Lower lobe of right lung (tissue), 2 donors: ENCODE measurements around the gene RIOX2. TPM values are rescaled to one million over a fixed set of nuclear protein-coding genes. Genes with fewer than 3 reads are reported as not detected.

Experiments
- ATAC-seq, 2 donors: fragments of 200-7000 bp; cut with Tn5 transposase; one replicate each; pipeline ENCODE4 v1.9.1; 2020 to 2022; ENCODE audit warnings: mild to moderate bottlenecking in 2 of 2, moderate library complexity in 2 of 2
- DNase-seq: peaks from one replicate; pipeline ENCODE4 v3.0.0-alpha.2; 2020
- H3K27ac ChIP-seq: fragments of 200-600 bp; one replicate; pipeline ENCODE4 v1.8.0; 2022
- H3K27me3 ChIP-seq: fragments of 200-600 bp; one replicate; pipeline ENCODE4 v1.8.0; 2022; ENCODE audit warnings: low read depth
- H3K36me3 ChIP-seq: fragments of 200-600 bp; one replicate; pipeline ENCODE4 v1.8.0; 2022; ENCODE audit warnings: mild to moderate bottlenecking
- H3K4me1 ChIP-seq: fragments of 200-600 bp; one replicate; pipeline ENCODE4 v1.8.0; 2022
- H3K4me3 ChIP-seq: fragments of 200-600 bp; one replicate; pipeline ENCODE4 v1.8.0; 2022; ENCODE audit warnings: mild to moderate bottlenecking
- H3K9me3 ChIP-seq: fragments of 200-600 bp; one replicate; pipeline ENCODE4 v1.8.0; 2022
- intact Hi-C: fragments of 100-400 bp; cut with DNase I; formaldehyde crosslinking; loops from one replicate; pipeline ENCODE4 v1.11.0; 2022
- total RNA-seq: library from RNA; stranded (reverse); fragmentation: NEBNext Ultra II Directional; extraction: Animal tissue kit (Norgen Biotek cat#: 25700); gene quantifications from one replicate; pipeline ENCODE4 v1.2.1, GENCODE V29; 2021
- TF ChIP-seq, protein P1 (sequence below): fragments of 200-600 bp; IDR thresholded peaks from one replicate; pipeline ENCODE4 v1.8.0; 2022; ENCODE audit warnings: antibody characterized with exemption, mild to moderate bottlenecking
- donor health status: DM: no; HTN: yes; CAD: no; lungs with severe emphysema.

The RIOX2 gene
- total RNA-seq, 1 donor from 2014 or later = 20.5 TPM

DNA sequence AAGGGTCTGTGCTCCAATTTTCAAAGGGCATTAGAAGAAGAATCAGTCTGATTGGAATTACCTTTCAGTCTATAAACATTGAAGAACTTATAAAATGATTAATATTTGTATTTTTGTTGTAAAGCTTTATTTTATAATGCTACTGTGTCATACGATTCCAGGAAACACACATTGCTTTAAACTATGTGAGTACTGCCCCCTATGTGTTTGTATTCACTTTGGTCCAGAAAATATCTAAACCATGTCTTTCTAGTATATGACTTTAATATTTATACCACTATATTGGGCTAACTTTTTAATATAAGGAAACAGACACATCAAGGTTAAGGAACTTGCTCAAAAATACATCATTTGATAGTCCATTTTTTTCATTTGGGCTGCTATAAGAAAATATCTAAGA lies 3.2 kb upstream of the RIOX2 start:
- H3K9me3 ChIP-seq = no peaks in the 10 kb centered on the region
- H3K27ac ChIP-seq = no peak overlapping the region
- DNase-seq = no peak
- ATAC-seq = no peak
- H3K36me3 ChIP-seq = no peaks in the 10 kb centered on the region
- peaks cover 18% of the 10 kb centered on the region for H3K4me1 ChIP-seq
- TF ChIP-seq, protein P1, sequence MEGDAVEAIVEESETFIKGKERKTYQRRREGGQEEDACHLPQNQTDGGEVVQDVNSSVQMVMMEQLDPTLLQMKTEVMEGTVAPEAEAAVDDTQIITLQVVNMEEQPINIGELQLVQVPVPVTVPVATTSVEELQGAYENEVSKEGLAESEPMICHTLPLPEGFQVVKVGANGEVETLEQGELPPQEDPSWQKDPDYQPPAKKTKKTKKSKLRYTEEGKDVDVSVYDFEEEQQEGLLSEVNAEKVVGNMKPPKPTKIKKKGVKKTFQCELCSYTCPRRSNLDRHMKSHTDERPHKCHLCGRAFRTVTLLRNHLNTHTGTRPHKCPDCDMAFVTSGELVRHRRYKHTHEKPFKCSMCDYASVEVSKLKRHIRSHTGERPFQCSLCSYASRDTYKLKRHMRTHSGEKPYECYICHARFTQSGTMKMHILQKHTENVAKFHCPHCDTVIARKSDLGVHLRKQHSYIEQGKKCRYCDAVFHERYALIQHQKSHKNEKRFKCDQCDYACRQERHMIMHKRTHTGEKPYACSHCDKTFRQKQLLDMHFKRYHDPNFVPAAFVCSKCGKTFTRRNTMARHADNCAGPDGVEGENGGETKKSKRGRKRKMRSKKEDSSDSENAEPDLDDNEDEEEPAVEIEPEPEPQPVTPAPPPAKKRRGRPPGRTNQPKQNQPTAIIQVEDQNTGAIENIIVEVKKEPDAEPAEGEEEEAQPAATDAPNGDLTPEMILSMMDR = no peak
- H3K27me3 ChIP-seq = no peaks in the 10 kb centered on the region
- H3K4me3 ChIP-seq = no peak overlapping the region
- intact Hi-C loops = no loop called here

GRCh38 chr3:97974996-97975395 lies 2.8 kb upstream of the RIOX2 start:
- no peak overlapping the region for H3K4me3 ChIP-seq
- peaks cover 22% of the 10 kb centered on the region for H3K4me1 ChIP-seq
- ATAC-seq (no peak), DNase-seq (no peak)
- TF ChIP-seq, protein P1 = no peak
- no peaks in the 10 kb centered on the region for H3K27me3 ChIP-seq
- intact Hi-C loops = no loop called here
- no peak overlapping the region for H3K27ac ChIP-seq
- H3K9me3 ChIP-seq = no peaks in the 10 kb centered on the region
- no peaks in the 10 kb centered on the region for H3K36me3 ChIP-seq

GRCh38 chr3:97972976-97973375 lies 745 bp upstream of the RIOX2 start:
- Histone ChIP-seq H3K4me1 (peaks cover 22% of the 10 kb centered on the region), H3K4me3 (peak overlapping the region; percentile 75), H3K27me3 (no peaks in the 10 kb centered on the region), H3K9me3 (no peaks in the 10 kb centered on the region), H3K36me3 (no peaks in the 10 kb centered on the region), H3K27ac (peak overlapping the region; percentile 86)
- intact Hi-C loops = no loop called here
- no peak for DNase-seq
- ATAC-seq = no peak
- TF ChIP-seq, protein P1 = no peak

GRCh38 chr3:97970956-97971620 lies 1.1 kb downstream of the RIOX2 start:
- no peak for DNase-seq
- Histone ChIP-seq H3K36me3 (peaks cover 9% of the 10 kb centered on the region), H3K27ac (peak overlapping the region; percentile 86), H3K4me3 (peak overlapping the region; percentile 75), H3K4me1 (peaks cover 22% of the 10 kb centered on the region), H3K9me3 (no peaks in the 10 kb centered on the region), H3K27me3 (no peaks in the 10 kb centered on the region)
- TF ChIP-seq, protein P1 = no peak
- intact Hi-C loops = no loop called here
- ATAC-seq = no peak

GRCh38 chr3:97970156-97970555 lies 2.1 kb downstream of the RIOX2 start:
- Histone ChIP-seq H3K4me1 (peaks cover 22% of the 10 kb centered on the region), H3K27me3 (no peaks in the 10 kb centered on the region), H3K27ac (no peak overlapping the region), H3K9me3 (no peaks in the 10 kb centered on the region), H3K36me3 (peaks cover 12% of the 10 kb centered on the region), H3K4me3 (no peak overlapping the region)
- no peak for DNase-seq
- no peak for ATAC-seq
- intact Hi-C loops = no loop called here
- TF ChIP-seq, protein P1 = no peak
